Thyroid gland (tissue), 4 donors: ENCODE data around the gene CLEC4G. TPM values are rescaled to one million over a fixed set of nuclear protein-coding genes. Genes with fewer than 3 reads are reported as not detected.

Experiments
- DNase-seq, 2 donors: peaks; one replicate each; pipeline ENCODE4 v3.0.0-alpha.2; 2019
- H3K27ac ChIP-seq, 3 donors: fragments of 200-600 bp; sonication (generic); 1 replicate in 2 of 3; 2 replicates in 1 of 3; pipeline ENCODE4 v1.5.1; 2016 to 2019; ENCODE audit warnings: mild to moderate bottlenecking in 1 of 3, moderate library complexity in 1 of 3
- H3K27me3 ChIP-seq: fragments of 200-600 bp; sonication (generic); one replicate; pipeline ENCODE4 v1.5.1; 2019
- H3K36me3 ChIP-seq, 2 donors: fragments of 200-600 bp; sonication (generic); one replicate each; pipeline ENCODE4 v1.5.1; 2016 to 2019
- H3K4me1 ChIP-seq, 2 donors: fragments of 200-600 bp; sonication (generic); one replicate each; pipeline ENCODE4 v1.5.1; 2017 to 2019
- H3K4me3 ChIP-seq, 3 donors: fragments of 200-600 bp; sonication (generic); replicated peaks in 1 of 3; 1 replicate in 2 of 3; 2 replicates in 1 of 3; pipeline ENCODE4 v1.5.1; 2016; ENCODE audit warnings: mild to moderate bottlenecking in 1 of 3
- H3K9me3 ChIP-seq: fragments of 200-600 bp; sonication (generic); one replicate; pipeline ENCODE4 v1.5.1; 2017
- CTCF ChIP-seq, 6 experiments: fragments of 200-600 bp in 3 of 6; fragments of 450-650 bp in 3 of 6; sonication (generic) in 3 of 6; IDR thresholded peaks; one replicate each; pipeline ENCODE4 v1.5.1; 2016 to 2019; ENCODE audit warnings: antibody characterized with exemption in 6 of 6, mild to moderate bottlenecking in 2 of 6, inconsistent platforms in 1 of 6, moderate library complexity in 1 of 6
- POLR2A ChIP-seq, 2 donors: fragments of 450-650 bp; IDR thresholded peaks; one replicate each; pipeline ENCODE4 v1.6.1; 2017; ENCODE audit warnings: antibody characterized with exemption in 2 of 2, mild to moderate bottlenecking in 2 of 2, moderate library complexity in 1 of 2
- whole genome bisulfite sequencing, 2 donors: methylation state at CpG; one replicate each; pipeline ENCODE4 v1.1.5; 2017; 5-methylcytosine and 5-hydroxymethylcytosine counted together
- intact Hi-C: fragments of 100-400 bp; cut with DNase I; formaldehyde crosslinking; loops from one replicate; pipeline ENCODE4 v1.15.1; 2023
- total RNA-seq, 4 donors: library from RNA; depleted of rRNA; stranded (reverse); fragments of >200 nt; gene quantifications; one replicate each; pipeline ENCODE4 v1.2.3, GENCODE V29; 2016

The CLEC4G gene
- total RNA-seq, 4 donors from 2014 or later: 0.22 to 2.0 (median 0.81) TPM

DNA sequence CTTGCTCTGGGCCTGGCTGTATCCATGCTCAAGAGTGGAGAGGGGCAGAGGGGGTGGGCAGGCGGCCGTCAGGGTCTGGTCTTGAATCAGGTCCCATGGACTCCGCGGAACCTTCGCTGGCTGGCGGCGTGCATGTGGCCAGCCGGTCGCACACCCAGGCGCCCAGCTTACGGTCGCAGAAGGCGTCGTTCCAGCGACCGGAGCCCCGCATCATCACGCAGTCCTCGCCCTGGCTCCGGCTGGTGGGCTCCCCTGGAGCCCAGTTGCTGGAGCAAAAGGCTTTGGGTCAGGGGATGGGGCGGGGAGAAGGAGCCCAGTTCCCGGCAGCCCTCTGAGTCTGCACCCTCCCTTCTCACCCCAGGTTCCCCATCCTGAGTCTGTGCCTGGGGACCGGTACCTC is 42.7 kb downstream of the CLEC4G start:
- TF ChIP-seq POLR2A (IDR thresholded peaks at IDR 0.05): no peak
- TF ChIP-seq CTCF (IDR thresholded peaks at IDR 0.05): no peak
- H3K4me3 ChIP-seq: no peak overlapping the region
- no peak overlapping the region for H3K27ac ChIP-seq
- H3K4me1 ChIP-seq: no peaks in the 10 kb centered on the region
- intact Hi-C loops: loop anchor here (10.0 kb wide), 1 partner anchor 106 kb away; no protein-coding TSS in a partner anchor
- H3K27me3 ChIP-seq: no peaks in the 10 kb centered on the region
- H3K9me3 ChIP-seq: no peaks in the 10 kb centered on the region
- 18 to 51% methylated on average over 11 to 20 of the region's 23 CpGs for WGBS, 2 donors
- no peaks in the 10 kb centered on the region for H3K36me3 ChIP-seq
- no peak for DNase-seq

- peaks cover 0 to 1% of the 10 kb centered on the region in 2 donors for H3K4me1 ChIP-seq
- H3K27ac ChIP-seq: no peak overlapping the region
- 86% methylated on average over 12 of the region's 12 CpGs for WGBS, 2 donors
- H3K4me3 ChIP-seq: no peak overlapping the region
- no peaks in the 10 kb centered on the region for H3K9me3 ChIP-seq
- H3K36me3 ChIP-seq: peaks cover 0 to 10% of the 10 kb centered on the region in 2 donors
- no peaks in the 10 kb centered on the region for H3K27me3 ChIP-seq
- DNase-seq: no peak
- intact Hi-C loops: loop anchor here (10.0 kb wide), 1 partner anchor 108 kb away; no protein-coding TSS in a partner anchor
- TF ChIP-seq CTCF (IDR thresholded peaks at IDR 0.05) (no peak), POLR2A (IDR thresholded peaks at IDR 0.05) (no peak)
These were observed 44.7 kb downstream of the CLEC4G start for GRCh38 chr19:7687177-7687576.

DNA sequence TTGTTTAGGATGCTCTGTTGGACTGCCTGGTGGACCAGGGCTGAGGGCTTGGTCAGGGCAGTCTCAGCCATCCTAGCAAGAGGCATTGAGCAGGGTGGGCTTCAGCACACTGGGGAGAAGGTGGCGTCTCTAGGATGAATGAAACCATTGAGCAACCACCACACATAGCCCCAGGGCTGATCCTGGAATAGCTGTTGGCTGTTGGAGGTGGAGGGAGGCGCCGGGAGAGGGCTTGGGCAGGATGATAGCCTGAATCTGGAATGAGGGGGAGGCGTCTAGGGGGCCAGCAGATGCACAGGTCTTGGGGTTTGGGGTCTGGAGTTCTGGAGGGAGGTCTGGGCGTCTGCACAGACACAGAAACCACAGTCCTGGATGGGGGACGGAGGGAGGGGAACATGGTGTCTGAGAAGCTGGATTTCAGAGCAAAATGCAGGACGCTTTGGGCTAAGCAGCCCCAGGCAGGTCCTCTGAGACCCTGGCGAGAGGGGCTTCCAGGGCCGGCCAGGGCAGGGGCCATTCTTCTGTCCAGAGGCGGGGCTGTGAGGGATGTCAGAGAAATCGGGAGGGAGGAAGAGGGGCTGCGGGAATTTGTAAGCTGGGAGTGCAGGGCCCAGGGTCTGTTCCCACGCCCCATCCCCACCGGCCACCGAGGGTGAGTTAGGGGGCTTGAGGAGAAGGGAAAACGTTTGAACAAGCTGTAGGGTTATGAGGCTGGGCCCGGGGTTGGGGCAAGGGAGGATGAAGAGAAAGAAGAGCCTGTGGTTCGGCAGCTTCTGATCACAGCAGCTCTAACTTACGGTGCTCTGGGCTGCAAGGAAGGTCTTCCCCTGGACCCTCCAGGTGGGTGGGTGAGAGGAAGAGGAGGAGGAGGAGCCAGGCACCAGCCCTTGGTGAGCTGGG is 46.1 kb downstream of the CLEC4G start:
- no peak for DNase-seq
- H3K36me3 ChIP-seq: peaks cover 0 to 10% of the 10 kb centered on the region in 2 donors
- intact Hi-C loops: loop anchor here (10.0 kb wide), 1 partner anchor 109 kb away; no protein-coding TSS in a partner anchor
- H3K27me3 ChIP-seq: no peaks in the 10 kb centered on the region
- H3K4me3 ChIP-seq: no peak overlapping the region
- 46 to 49% methylated on average over 18 to 19 of the region's 19 CpGs for WGBS, 2 donors
- H3K4me1 ChIP-seq: peaks cover 6 to 9% of the 10 kb centered on the region in 2 donors
- TF ChIP-seq CTCF (IDR thresholded peaks at IDR 0.05) (no peak), POLR2A (IDR thresholded peaks at IDR 0.05) (no peak)
- H3K27ac ChIP-seq: no peak overlapping the region
- H3K9me3 ChIP-seq: no peaks in the 10 kb centered on the region

DNA sequence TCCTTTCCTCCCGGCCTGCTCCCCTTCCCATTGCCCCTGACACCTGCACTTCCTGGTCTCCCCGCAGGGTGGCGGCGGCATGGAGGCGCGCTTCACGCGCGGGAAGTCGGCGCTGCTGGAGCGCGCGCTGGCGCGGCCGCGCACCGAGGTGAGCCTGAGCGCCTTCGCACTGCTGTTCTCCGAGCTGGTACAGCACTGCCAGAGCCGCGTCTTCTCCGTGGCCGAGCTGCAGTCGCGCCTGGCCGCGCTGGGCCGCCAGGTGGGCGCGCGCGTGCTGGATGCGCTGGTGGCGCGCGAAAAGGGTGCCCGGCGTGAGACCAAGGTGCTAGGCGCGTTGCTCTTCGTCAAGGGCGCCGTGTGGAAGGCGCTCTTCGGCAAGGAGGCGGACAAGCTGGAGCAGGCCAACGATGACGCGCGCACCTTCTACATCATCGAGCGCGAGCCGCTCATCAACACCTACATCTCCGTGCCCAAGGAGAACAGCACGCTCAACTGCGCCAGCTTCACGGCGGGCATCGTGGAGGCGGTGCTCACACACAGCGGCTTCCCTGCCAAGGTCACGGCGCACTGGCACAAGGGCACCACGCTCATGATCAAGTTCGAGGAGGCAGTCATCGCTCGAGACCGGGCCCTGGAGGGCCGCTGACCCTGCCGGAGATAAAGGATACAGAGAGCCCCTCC is 49.6 kb downstream of the CLEC4G start:
- TF ChIP-seq CTCF (IDR thresholded peaks at IDR 0.05) (no peak), POLR2A (IDR thresholded peaks at IDR 0.05) (no peak)
- intact Hi-C loops: loop anchor here (5.0 to 10.0 kb wide), 2 partner anchors 45 to 112 kb away; partner anchors contain the start of gene STXBP2
- no peaks in the 10 kb centered on the region for H3K27me3 ChIP-seq
- H3K36me3 ChIP-seq: peaks cover 0 to 10% of the 10 kb centered on the region in 2 donors
- H3K27ac ChIP-seq: no peak overlapping the region
- WGBS, 2 donors: 87 to 88% methylated on average over 48 to 49 of the region's 74 CpGs
- peak overlapping the region in 1 of 3 donors; percentile 84 for H3K4me3 ChIP-seq
- no peak for DNase-seq
- H3K9me3 ChIP-seq: no peaks in the 10 kb centered on the region
- H3K4me1 ChIP-seq: peaks cover 6 to 9% of the 10 kb centered on the region in 2 donors
